Measurements from ENCODE around the gene VOPP1.
A peak's percentile ranks its signal among the peaks of the same experiment; 100 is the strongest.

VOPP1 gene

DNA sequence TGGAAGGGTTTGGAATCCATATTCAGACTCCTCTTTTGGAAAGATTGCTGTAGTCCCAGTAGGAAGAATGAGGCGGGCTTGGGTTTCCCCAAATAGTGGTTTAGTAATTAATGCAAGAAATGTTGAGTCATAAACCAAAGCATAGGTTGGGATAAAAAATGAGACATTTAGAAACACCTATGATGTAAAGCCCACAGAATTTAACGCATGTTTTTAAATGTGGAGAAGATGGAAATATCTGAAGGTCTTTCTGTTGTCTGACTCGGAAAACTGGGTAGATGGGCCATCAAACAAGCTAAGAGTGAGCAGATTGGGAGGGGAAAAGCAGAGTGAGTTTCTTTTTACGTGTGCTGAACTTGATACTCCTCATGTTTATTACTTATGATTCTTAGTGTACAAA, 145.0 kb downstream of the VOPP1 start:
- peaks cover 7% of the 10 kb centered on the region for H3K4me1 ChIP-seq (ENCODE audit: control insufficient read depth, insufficient read depth, low read depth, low read length)
- H2BK15ac ChIP-seq (ENCODE audit: low read depth, poor library complexity, severe bottlenecking): no peak overlapping the region
- no peak overlapping the region for H3K4me2 ChIP-seq (ENCODE audit: low read length, poor library complexity, severe bottlenecking)
- DNase-seq: no peak
- H3K18ac ChIP-seq (ENCODE audit: low read depth in 1 of 2, low read length in 2 of 2): no peak overlapping the region
- no peak overlapping the region for H2BK120ac ChIP-seq (ENCODE audit: low read depth, low read length)
- H3K36me3 ChIP-seq (ENCODE audit: control insufficient read depth in 1 of 2, insufficient read depth in 2 of 2, low read depth in 1 of 2, low read length in 2 of 2): peaks cover 14 to 29% of the 10 kb centered on the region in 2 experiments
- H3K9me3 ChIP-seq (ENCODE audit: control insufficient read depth, low read length): no peaks in the 10 kb centered on the region
- H3K9ac ChIP-seq (ENCODE audit: low read length): no peak overlapping the region
- H3K14ac ChIP-seq (ENCODE audit: low read length in 2 of 2): no peak overlapping the region
- H2AK5ac ChIP-seq (ENCODE audit: low read length, severe bottlenecking): no peak overlapping the region
- H2BK12ac ChIP-seq (ENCODE audit: low read length in 2 of 2): no peak overlapping the region
- 60% methylated on average over 3 of the region's 4 CpGs for WGBS
- no peak overlapping the region for H3K4me3 ChIP-seq (ENCODE audit: insufficient read depth in 1 of 2, low read depth in 1 of 2, low read length in 2 of 2)
- no peak overlapping the region for H3K4ac ChIP-seq (ENCODE audit: low read depth in 1 of 2, low read length in 2 of 2)
- peaks cover 2% of the 10 kb centered on the region for H3K79me1 ChIP-seq (replicated peaks; ENCODE audit: low read length, poor library complexity, severe bottlenecking)
- H3K27ac ChIP-seq (ENCODE audit: low read length, poor library complexity, severe bottlenecking): no peak overlapping the region
- no peak overlapping the region for H2AFZ ChIP-seq (ENCODE audit: low read depth, low read length)
- H2BK5ac ChIP-seq (ENCODE audit: low read depth, low read length, poor library complexity, severe bottlenecking): no peak overlapping the region
- no peaks in the 10 kb centered on the region for H3K27me3 ChIP-seq (ENCODE audit: control insufficient read depth in 1 of 2, insufficient read depth in 1 of 2, low read length in 2 of 2)
- H3K23ac ChIP-seq (ENCODE audit: low read length in 2 of 2): no peak overlapping the region
- H4K8ac ChIP-seq (ENCODE audit: low read length): no peak overlapping the region
- H4K91ac ChIP-seq (ENCODE audit: low read length): no peak overlapping the region

DNA sequence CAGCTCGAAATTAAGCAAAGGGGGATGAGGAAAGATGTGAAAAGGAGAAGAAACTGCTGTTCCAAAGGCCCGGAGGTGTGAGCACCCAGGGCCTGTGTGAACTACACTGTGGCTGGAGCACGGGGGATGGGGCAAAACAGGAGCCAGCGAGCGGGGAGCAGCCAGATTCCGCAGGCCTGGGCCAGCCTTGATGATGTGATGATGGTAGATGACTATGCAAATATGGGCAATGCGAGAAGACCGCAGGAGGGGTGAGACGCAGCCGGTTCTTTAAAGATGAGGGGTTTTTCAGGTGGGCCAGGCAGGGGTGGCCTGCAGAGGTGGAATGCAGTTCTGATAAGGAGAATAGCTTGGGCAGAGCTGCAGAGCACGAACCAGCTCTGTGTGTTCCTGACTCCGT, 145.6 kb downstream of the VOPP1 start:
- Histone ChIP-seq H3K4me2 (ENCODE audit: low read length, poor library complexity, severe bottlenecking) (no peak overlapping the region), H3K79me1 (replicated peaks; ENCODE audit: low read length, poor library complexity, severe bottlenecking) (peaks cover 2% of the 10 kb centered on the region), H3K27ac (ENCODE audit: low read length, poor library complexity, severe bottlenecking) (no peak overlapping the region), H2AFZ (ENCODE audit: low read depth, low read length) (no peak overlapping the region), H3K4ac (ENCODE audit: low read depth in 1 of 2, low read length in 2 of 2) (no peak overlapping the region), H3K4me1 (ENCODE audit: control insufficient read depth, insufficient read depth, low read depth, low read length) (peaks cover 7% of the 10 kb centered on the region), H3K9me3 (ENCODE audit: control insufficient read depth, low read length) (no peaks in the 10 kb centered on the region), H3K14ac (ENCODE audit: low read length in 2 of 2) (no peak overlapping the region), H2BK5ac (ENCODE audit: low read depth, low read length, poor library complexity, severe bottlenecking) (no peak overlapping the region), H4K8ac (ENCODE audit: low read length) (no peak overlapping the region), H3K23ac (ENCODE audit: low read length in 2 of 2) (no peak overlapping the region), H2AK5ac (ENCODE audit: low read length, severe bottlenecking) (no peak overlapping the region), H3K36me3 (ENCODE audit: control insufficient read depth in 1 of 2, insufficient read depth in 2 of 2, low read depth in 1 of 2, low read length in 2 of 2) (peaks cover 14 to 25% of the 10 kb centered on the region in 2 experiments), H2BK120ac (ENCODE audit: low read depth, low read length) (no peak overlapping the region), H2BK15ac (ENCODE audit: low read depth, poor library complexity, severe bottlenecking) (no peak overlapping the region), H3K27me3 (ENCODE audit: control insufficient read depth in 1 of 2, insufficient read depth in 1 of 2, low read length in 2 of 2) (no peaks in the 10 kb centered on the region), H3K18ac (ENCODE audit: low read depth in 1 of 2, low read length in 2 of 2) (no peak overlapping the region), H2BK12ac (ENCODE audit: low read length in 2 of 2) (no peak overlapping the region), H3K4me3 (ENCODE audit: insufficient read depth in 1 of 2, low read depth in 1 of 2, low read length in 2 of 2) (no peak overlapping the region), H3K9ac (ENCODE audit: low read length) (no peak overlapping the region), H4K91ac (ENCODE audit: low read length) (no peak overlapping the region)
- 73% methylated on average over 12 of the region's 12 CpGs for WGBS
- no peak for DNase-seq

DNA sequence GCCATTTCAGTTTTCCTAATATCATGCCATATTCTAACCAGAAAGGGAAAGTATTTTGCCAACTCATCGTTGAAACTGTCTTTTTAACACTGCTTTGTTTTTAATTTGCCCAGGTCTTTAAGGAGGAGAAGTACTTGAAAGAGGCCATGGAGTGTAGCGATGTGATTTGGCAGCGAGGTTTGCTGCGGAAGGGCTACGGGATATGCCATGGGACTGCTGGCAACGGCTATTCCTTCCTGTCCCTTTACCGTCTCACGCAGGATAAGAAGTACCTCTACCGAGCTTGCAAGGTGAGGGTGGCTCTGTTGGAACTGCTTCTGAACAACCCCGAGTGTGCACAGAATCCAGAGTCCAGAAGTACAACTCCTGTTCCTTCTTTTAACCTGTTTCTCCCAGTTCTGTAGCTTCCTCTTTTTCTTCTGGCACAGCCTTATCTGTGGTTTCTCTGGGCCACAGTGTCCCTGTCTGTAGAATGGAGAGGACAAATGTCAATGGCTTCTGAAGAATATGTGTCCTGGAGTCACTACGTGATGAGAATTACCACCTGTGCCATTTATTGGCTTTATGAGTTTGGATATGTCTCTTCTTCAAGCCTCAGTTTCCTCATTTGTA, 147.1 kb downstream of the VOPP1 start:
- Histone ChIP-seq H4K91ac (ENCODE audit: low read length) (no peak overlapping the region), H2AFZ (ENCODE audit: low read depth, low read length) (no peak overlapping the region), H3K18ac (ENCODE audit: low read depth in 1 of 2, low read length in 2 of 2) (no peak overlapping the region), H3K4ac (ENCODE audit: low read depth in 1 of 2, low read length in 2 of 2) (no peak overlapping the region), H3K14ac (ENCODE audit: low read length in 2 of 2) (no peak overlapping the region), H4K8ac (ENCODE audit: low read length) (no peak overlapping the region), H3K27me3 (ENCODE audit: control insufficient read depth in 1 of 2, insufficient read depth in 1 of 2, low read length in 2 of 2) (no peaks in the 10 kb centered on the region), H2BK12ac (ENCODE audit: low read length in 2 of 2) (no peak overlapping the region), H3K9ac (ENCODE audit: low read length) (no peak overlapping the region), H3K27ac (ENCODE audit: low read length, poor library complexity, severe bottlenecking) (no peak overlapping the region), H3K9me3 (ENCODE audit: control insufficient read depth, low read length) (no peaks in the 10 kb centered on the region), H3K4me1 (ENCODE audit: control insufficient read depth, insufficient read depth, low read depth, low read length) (peaks cover 7% of the 10 kb centered on the region), H3K79me1 (replicated peaks; ENCODE audit: low read length, poor library complexity, severe bottlenecking) (peaks cover 2% of the 10 kb centered on the region), H2AK5ac (ENCODE audit: low read length, severe bottlenecking) (no peak overlapping the region), H2BK120ac (ENCODE audit: low read depth, low read length) (no peak overlapping the region), H3K23ac (ENCODE audit: low read length in 2 of 2) (no peak overlapping the region), H3K4me3 (ENCODE audit: insufficient read depth in 1 of 2, low read depth in 1 of 2, low read length in 2 of 2) (no peak overlapping the region), H3K36me3 (ENCODE audit: control insufficient read depth in 1 of 2, insufficient read depth in 2 of 2, low read depth in 1 of 2, low read length in 2 of 2) (peaks cover 14 to 20% of the 10 kb centered on the region in 2 experiments), H3K4me2 (ENCODE audit: low read length, poor library complexity, severe bottlenecking) (no peak overlapping the region), H2BK15ac (ENCODE audit: low read depth, poor library complexity, severe bottlenecking) (no peak overlapping the region), H2BK5ac (ENCODE audit: low read depth, low read length, poor library complexity, severe bottlenecking) (no peak overlapping the region)
- no peak for DNase-seq
- WGBS: 97% methylated on average over 11 of the region's 11 CpGs

DNA sequence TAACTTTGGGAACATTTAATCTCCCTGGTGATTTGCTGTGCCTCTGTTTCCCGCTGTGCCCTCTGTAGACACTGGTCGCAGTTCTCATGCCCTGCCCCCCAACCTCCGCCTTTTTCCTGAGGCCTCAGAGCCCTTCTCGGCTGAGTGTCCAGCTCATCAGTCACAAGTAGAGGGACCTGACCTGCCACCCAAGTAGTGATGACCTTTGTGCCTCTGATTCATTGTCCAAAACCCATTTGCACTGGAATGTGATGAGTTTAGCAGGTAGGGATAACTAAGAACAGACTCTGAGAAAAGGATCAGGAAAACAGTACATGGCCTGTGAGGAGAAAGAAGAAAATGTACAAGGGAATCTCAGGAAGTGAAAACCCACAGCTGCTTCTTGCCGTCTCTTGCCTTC, 148.4 kb downstream of the VOPP1 start:
- Histone ChIP-seq H3K79me1 (replicated peaks; ENCODE audit: low read length, poor library complexity, severe bottlenecking) (peaks cover 2% of the 10 kb centered on the region), H3K23ac (ENCODE audit: low read length in 2 of 2) (no peak overlapping the region), H3K18ac (ENCODE audit: low read depth in 1 of 2, low read length in 2 of 2) (no peak overlapping the region), H4K91ac (ENCODE audit: low read length) (no peak overlapping the region), H3K27me3 (ENCODE audit: control insufficient read depth in 1 of 2, insufficient read depth in 1 of 2, low read length in 2 of 2) (no peaks in the 10 kb centered on the region), H2AFZ (ENCODE audit: low read depth, low read length) (no peak overlapping the region), H3K27ac (ENCODE audit: low read length, poor library complexity, severe bottlenecking) (no peak overlapping the region), H4K8ac (ENCODE audit: low read length) (no peak overlapping the region), H2AK5ac (ENCODE audit: low read length, severe bottlenecking) (no peak overlapping the region), H2BK12ac (ENCODE audit: low read length in 2 of 2) (peak overlapping the region in 1 of 2 experiments; percentile 18), H3K9me3 (ENCODE audit: control insufficient read depth, low read length) (no peaks in the 10 kb centered on the region), H3K4me2 (ENCODE audit: low read length, poor library complexity, severe bottlenecking) (no peak overlapping the region), H3K4ac (ENCODE audit: low read depth in 1 of 2, low read length in 2 of 2) (no peak overlapping the region), H3K14ac (ENCODE audit: low read length in 2 of 2) (no peak overlapping the region), H2BK5ac (ENCODE audit: low read depth, low read length, poor library complexity, severe bottlenecking) (no peak overlapping the region), H3K4me3 (ENCODE audit: insufficient read depth in 1 of 2, low read depth in 1 of 2, low read length in 2 of 2) (no peak overlapping the region), H3K36me3 (ENCODE audit: control insufficient read depth in 1 of 2, insufficient read depth in 2 of 2, low read depth in 1 of 2, low read length in 2 of 2) (peaks cover 14 to 19% of the 10 kb centered on the region in 2 experiments), H3K9ac (ENCODE audit: low read length) (peak overlapping the region; percentile 10), H3K4me1 (ENCODE audit: control insufficient read depth, insufficient read depth, low read depth, low read length) (peaks cover 7% of the 10 kb centered on the region), H2BK120ac (ENCODE audit: low read depth, low read length) (no peak overlapping the region), H2BK15ac (ENCODE audit: low read depth, poor library complexity, severe bottlenecking) (no peak overlapping the region)
- WGBS: 54% methylated on average over 5 of the region's 5 CpGs
- peak; percentile 16 for DNase-seq
